Chondrocyte (in vitro differentiated cells): ENCODE measurements around the gene ABHD17C. TPM values are rescaled to one million over a fixed set of nuclear protein-coding genes. Genes with fewer than 3 reads are reported as not detected.

Experiments
- DNase-seq: peaks from one replicate; pipeline ENCODE4 v3.0.0; 2021; ENCODE audit warnings: mixed read lengths, low spot score
- H3K27ac Mint-ChIP-seq: one replicate; pipeline ENCODE4 v1.8.0; 2021; ENCODE audit warnings: mild to moderate bottlenecking, moderate library complexity, mixed read lengths; ENCODE audit not compliant: unreplicated experiment
- H3K27me3 Mint-ChIP-seq: 2 replicates; pipeline ENCODE4 v1.8.0; 2021; ENCODE audit warnings: low read depth, mixed read lengths
- H3K36me3 Mint-ChIP-seq: 2 replicates; pipeline ENCODE4 v1.8.0; 2021; ENCODE audit warnings: low read depth, mixed read lengths
- H3K4me1 Mint-ChIP-seq: 2 replicates; pipeline ENCODE4 v1.8.0; 2021; ENCODE audit warnings: low read depth, mild to moderate bottlenecking, mixed read lengths
- H3K4me3 Mint-ChIP-seq: one replicate; pipeline ENCODE4 v1.8.0; 2021; ENCODE audit warnings: mild to moderate bottlenecking, moderate library complexity, mixed read lengths; ENCODE audit not compliant: unreplicated experiment
- H3K9me3 Mint-ChIP-seq: 2 replicates; pipeline ENCODE4 v1.8.0; 2021; ENCODE audit warnings: low read depth, mixed read lengths
- total RNA-seq: library from RNA; stranded (reverse); gene quantifications from 3 replicates; pipeline ENCODE4 v1.2.1, GENCODE V29; 2021
- TF ChIP-seq, protein P1 (sequence below): fragments of 200-600 bp; sonication (generic); IDR thresholded peaks from 2 replicates; pipeline ENCODE4 v1.5.0; 2021; ENCODE audit warnings: antibody characterized with exemption, mild to moderate bottlenecking, moderate library complexity

Gene ABHD17C
- total RNA-seq, 1 donor from 2014 or later, result 8.0 TPM

- Mint-ChIP-seq H3K4me3 (peak overlapping the region; percentile 93), H3K36me3 (peaks cover 17% of the 10 kb centered on the region), H3K4me1 (peaks cover 87% of the 10 kb centered on the region), H3K27me3 (no peaks in the 10 kb centered on the region), H3K27ac (no peak overlapping the region), H3K9me3 (no peaks in the 10 kb centered on the region)
- no peak for DNase-seq
- TF ChIP-seq, protein P1, sequence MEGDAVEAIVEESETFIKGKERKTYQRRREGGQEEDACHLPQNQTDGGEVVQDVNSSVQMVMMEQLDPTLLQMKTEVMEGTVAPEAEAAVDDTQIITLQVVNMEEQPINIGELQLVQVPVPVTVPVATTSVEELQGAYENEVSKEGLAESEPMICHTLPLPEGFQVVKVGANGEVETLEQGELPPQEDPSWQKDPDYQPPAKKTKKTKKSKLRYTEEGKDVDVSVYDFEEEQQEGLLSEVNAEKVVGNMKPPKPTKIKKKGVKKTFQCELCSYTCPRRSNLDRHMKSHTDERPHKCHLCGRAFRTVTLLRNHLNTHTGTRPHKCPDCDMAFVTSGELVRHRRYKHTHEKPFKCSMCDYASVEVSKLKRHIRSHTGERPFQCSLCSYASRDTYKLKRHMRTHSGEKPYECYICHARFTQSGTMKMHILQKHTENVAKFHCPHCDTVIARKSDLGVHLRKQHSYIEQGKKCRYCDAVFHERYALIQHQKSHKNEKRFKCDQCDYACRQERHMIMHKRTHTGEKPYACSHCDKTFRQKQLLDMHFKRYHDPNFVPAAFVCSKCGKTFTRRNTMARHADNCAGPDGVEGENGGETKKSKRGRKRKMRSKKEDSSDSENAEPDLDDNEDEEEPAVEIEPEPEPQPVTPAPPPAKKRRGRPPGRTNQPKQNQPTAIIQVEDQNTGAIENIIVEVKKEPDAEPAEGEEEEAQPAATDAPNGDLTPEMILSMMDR, result no peak
These were observed 85.5 kb downstream of the ABHD17C start for GRCh38 chr15:80780416-80781221.

GRCh38 chr15:80783260-80783659 is 88.2 kb downstream of the ABHD17C start:
- peaks cover 65% of the 10 kb centered on the region for H3K4me1 Mint-ChIP-seq
- H3K36me3 Mint-ChIP-seq, result peaks cover 21% of the 10 kb centered on the region
- DNase-seq, result no peak

GRCh38 chr15:80785335-80785734 is 90.2 kb downstream of the ABHD17C start:
- no peaks in the 10 kb centered on the region for H3K9me3 Mint-ChIP-seq
- TF ChIP-seq, protein P1, result no peak
- no peaks in the 10 kb centered on the region for H3K27me3 Mint-ChIP-seq
- H3K36me3 Mint-ChIP-seq, result peaks cover 26% of the 10 kb centered on the region
- no peak overlapping the region for H3K4me3 Mint-ChIP-seq
- DNase-seq, result no peak
- no peak overlapping the region for H3K27ac Mint-ChIP-seq
- peaks cover 65% of the 10 kb centered on the region for H3K4me1 Mint-ChIP-seq

More at GRCh38 chr15:80783260-80783659, 88.2 kb downstream of the ABHD17C start:
- H3K9me3 Mint-ChIP-seq, result no peaks in the 10 kb centered on the region
- no peaks in the 10 kb centered on the region for H3K27me3 Mint-ChIP-seq
- peak overlapping the region; percentile 93 for H3K4me3 Mint-ChIP-seq
- TF ChIP-seq, protein P1, result no peak
- no peak overlapping the region for H3K27ac Mint-ChIP-seq

GRCh38 chr15:80785811-80786354 is 90.8 kb downstream of the ABHD17C start:
- TF ChIP-seq, protein P1, result no peak
- no peak overlapping the region for H3K4me3 Mint-ChIP-seq
- H3K9me3 Mint-ChIP-seq, result no peaks in the 10 kb centered on the region
- H3K27ac Mint-ChIP-seq, result no peak overlapping the region
- H3K36me3 Mint-ChIP-seq, result peaks cover 31% of the 10 kb centered on the region
- DNase-seq, result no peak
- H3K27me3 Mint-ChIP-seq, result no peaks in the 10 kb centered on the region
- peaks cover 60% of the 10 kb centered on the region for H3K4me1 Mint-ChIP-seq

DNA sequence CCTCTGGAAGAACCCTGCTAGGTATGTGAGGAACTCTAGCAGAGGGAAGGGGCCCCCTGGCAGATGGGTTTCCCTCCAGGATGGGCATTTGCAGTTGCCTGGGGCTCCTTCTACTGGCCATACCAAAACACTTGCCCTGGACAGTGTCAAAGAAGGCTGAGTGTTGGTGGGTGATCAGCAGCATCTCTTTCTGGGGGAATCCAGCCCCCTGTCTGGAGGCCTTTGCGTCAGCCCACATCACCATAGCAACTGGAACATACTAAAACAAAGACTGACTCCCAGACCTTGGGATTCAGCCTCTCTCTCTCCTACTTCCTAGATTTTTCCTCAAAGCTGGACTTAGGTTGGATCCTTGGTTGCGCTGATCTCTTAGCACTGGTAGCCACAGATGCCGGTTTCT is 92.2 kb downstream of the ABHD17C start:
- no peak for DNase-seq
- H3K4me1 Mint-ChIP-seq, result peaks cover 46% of the 10 kb centered on the region
- TF ChIP-seq, protein P1, result peak; percentile 39
- no peak overlapping the region for H3K4me3 Mint-ChIP-seq
- H3K9me3 Mint-ChIP-seq, result no peaks in the 10 kb centered on the region
- no peaks in the 10 kb centered on the region for H3K27me3 Mint-ChIP-seq
- H3K27ac Mint-ChIP-seq, result no peak overlapping the region
- H3K36me3 Mint-ChIP-seq, result peaks cover 33% of the 10 kb centered on the region
